OCI-LY7 (cell line): Measurements from ENCODE around the gene RGCC. TPM values are rescaled to one million over a fixed set of nuclear protein-coding genes. Genes with fewer than 3 reads are reported as not detected.
"Not testable (repeated sequence)": the region's sequence is repeated elsewhere in the genome, so short reads cannot be mapped to it uniquely, and the experiment has no call there.

Experiments used
- BruUV-seq: library from RNA; stranded (reverse); fragments of 400-500 nt; replicated peaks from 2 replicates; lab custom pipeline; 2021; lab: Mats Ljungman, UMichigan
- CTCF ChIA-PET: fragments of 300-600 bp; sonication (Branson Sonifier 250); formaldehyde crosslinking; loops from one replicate; lab custom pipeline; 2022; ENCODE audit warnings: antibody characterized with exemption; ENCODE audit not compliant: unreplicated experiment; lab: Charles Lee
- POLR2A ChIA-PET: fragments of 300-600 bp; sonication (Branson Sonifier 250); formaldehyde crosslinking; loops from one replicate; lab custom pipeline; 2022; ENCODE audit warnings: antibody characterized with exemption; lab: Charles Lee
- DNase-seq: peaks from one replicate; pipeline ENCODE4 v3.0.0-alpha.2; 2015; ENCODE audit warnings: low spot score
- H2AFZ ChIP-seq: fragments of 200-600 bp; sonication (generic), shearing (Covaris generic); 2 replicates; pipeline ENCODE4 v1.6.1; 2014; ENCODE audit warnings: mild to moderate bottlenecking, antibody characterized with exemption, low read length, moderate library complexity
- H3K27ac ChIP-seq: fragments of 200-600 bp; sonication (generic); 2 replicates; pipeline ENCODE4 v1.5.1; 2014; ENCODE audit warnings: mixed run types, low read depth, mild to moderate bottlenecking, moderate library complexity, low read length, inconsistent platforms; ENCODE audit not compliant: poor library complexity, severe bottlenecking
- H3K36me3 ChIP-seq: fragments of 200-600 bp; sonication (generic); 2 replicates; pipeline ENCODE4 v1.6.1; 2014; ENCODE audit warnings: mild to moderate bottlenecking, antibody characterized with exemption, low read length, moderate library complexity, mixed read lengths; ENCODE audit not compliant: insufficient read depth
- H3K4me1 ChIP-seq: fragments of 200-600 bp; sonication (generic); 2 replicates; pipeline ENCODE4 v1.5.1; 2014; ENCODE audit warnings: mild to moderate bottlenecking, low read length; ENCODE audit not compliant: insufficient read depth, poor library complexity, severe bottlenecking
- H3K4me2 ChIP-seq: fragments of 200-600 bp; sonication (generic); 2 replicates; pipeline ENCODE4 v1.6.1; 2014; ENCODE audit warnings: mild to moderate bottlenecking, low read length
- H3K4me3 ChIP-seq: fragments of 200-600 bp; sonication (generic); 2 replicates; pipeline ENCODE4 v1.5.1; 2014; ENCODE audit warnings: mild to moderate bottlenecking, low read depth, low read length; ENCODE audit not compliant: poor library complexity, severe bottlenecking
- H3K79me2 ChIP-seq: fragments of 200-600 bp; sonication (generic); 2 replicates; pipeline ENCODE4 v1.6.1; 2016; ENCODE audit warnings: low read depth, mild to moderate bottlenecking, low read length, moderate library complexity, mixed read lengths; ENCODE audit not compliant: insufficient read depth
- H3K9me2 ChIP-seq: fragments of 200-600 bp; sonication (generic); 2 replicates; pipeline ENCODE4 v1.6.1; 2016; ENCODE audit warnings: mild to moderate bottlenecking, low read length, mixed read lengths; ENCODE audit not compliant: insufficient read depth
- H3K9me3 ChIP-seq: fragments of 200-600 bp; sonication (generic); 2 replicates; pipeline ENCODE4 v1.6.1; 2014; ENCODE audit warnings: mild to moderate bottlenecking, mixed run types, low read length, mixed read lengths
- H4K20me1 ChIP-seq: fragments of 200-600 bp; sonication (generic); 2 replicates; pipeline ENCODE4 v1.6.1; 2014; ENCODE audit warnings: mild to moderate bottlenecking, antibody characterized with exemption, low read length, moderate library complexity, mixed read lengths; ENCODE audit not compliant: insufficient read depth
- CTCF ChIP-seq: fragments of 200-600 bp; sonication (generic); conservative IDR thresholded peaks from 2 replicates; pipeline ENCODE4 v1.5.1; 2014; ENCODE audit warnings: mild to moderate bottlenecking, antibody characterized with exemption, low read length, moderate library complexity, mixed read lengths
- EZH2phosphoT487 ChIP-seq: fragments of 200-600 bp; sonication (generic); IDR thresholded peaks from 2 replicates; pipeline ENCODE4 v1.6.1; 2018; ENCODE audit warnings: low read depth, borderline replicate concordance, mild to moderate bottlenecking, mixed run types, antibody characterized with exemption, low read length, moderate library complexity, mixed read lengths
- intact Hi-C: fragments of 100-400 bp; cut with micrococcal nuclease; formaldehyde crosslinking; loops from one replicate; pipeline ENCODE4 v1.10.0; 2022; ENCODE audit not compliant: unreplicated experiment
- total RNA-seq, 2 experiments: library from RNA; depleted of rRNA in 1 of 2; stranded (reverse); fragments of >200 nt in 1 of 2; shearing (Covaris generic) in 1 of 2; gene quantifications; 2 replicates each; pipeline ENCODE4 v1.2.3, GENCODE V29; 2014 to 2022

Gene RGCC
- total RNA-seq, 2 experiments from 2014 or later = 101 to 274 TPM

DNA sequence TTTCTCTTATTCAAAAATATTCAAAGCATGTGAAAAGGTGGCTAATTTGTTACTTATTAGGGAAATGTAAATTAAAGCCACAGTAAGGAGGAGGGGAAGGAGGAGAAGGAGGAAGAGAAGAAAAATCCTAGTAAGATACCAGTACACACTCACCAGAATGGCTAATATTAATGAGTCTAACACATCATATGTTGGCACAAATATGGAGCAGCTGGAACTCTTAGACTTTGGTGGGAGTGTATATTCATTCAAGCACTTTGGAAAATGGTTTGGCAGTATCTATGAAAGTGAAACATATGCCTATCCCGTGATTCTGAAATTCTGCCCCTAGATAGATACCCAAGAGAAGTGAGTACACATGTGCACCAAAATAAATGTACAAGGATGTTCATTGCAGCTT lies 38.1 kb upstream of the RGCC start:
- ChIA-PET CTCF (no interaction called here), POLR2A (interaction anchor here (0.8 to 1.3 kb wide), 4 partner anchors 13 to 249 kb away, joined by 3 to 6 read pairs (median 4); no protein-coding TSS in a partner anchor)
- H3K4me1 ChIP-seq = no peaks in the 10 kb centered on the region
- TF ChIP-seq CTCF (no peak), EZH2phosphoT487 (no peak)
- BruUV-seq = no TSS peak
- H3K79me2 ChIP-seq = no peaks in the 10 kb centered on the region
- no peak for DNase-seq
- H3K4me2 ChIP-seq = no peak overlapping the region
- intact Hi-C loops = no loop called here
- H3K9me2 ChIP-seq = no peaks in the 10 kb centered on the region
- H2AFZ ChIP-seq = no peak overlapping the region
- no peaks in the 10 kb centered on the region for H4K20me1 ChIP-seq
- no peaks in the 10 kb centered on the region for H3K36me3 ChIP-seq
- H3K27ac ChIP-seq = no peak overlapping the region
- no peaks in the 10 kb centered on the region for H3K9me3 ChIP-seq
- no peak overlapping the region for H3K4me3 ChIP-seq

GRCh38 chr13:41420146-41420545 lies 37.2 kb upstream of the RGCC start:
- CTCF ChIA-PET = no interaction called here
- H3K4me2 ChIP-seq = no peak overlapping the region
- POLR2A ChIA-PET = interaction anchor here (0.6 to 1.3 kb wide), 9 partner anchors 14 to 248 kb away, joined by 3 to 7 read pairs (median 4); no protein-coding TSS in a partner anchor
- no peak overlapping the region for H3K4me3 ChIP-seq
- no peak for DNase-seq
- no peak for TF ChIP-seq CTCF
- TF ChIP-seq EZH2phosphoT487 = no peak
- H3K79me2 ChIP-seq = no peaks in the 10 kb centered on the region
- H3K36me3 ChIP-seq = no peaks in the 10 kb centered on the region
- no TSS peak for BruUV-seq
- H4K20me1 ChIP-seq = no peaks in the 10 kb centered on the region
- no peak overlapping the region for H2AFZ ChIP-seq
- no peaks in the 10 kb centered on the region for H3K4me1 ChIP-seq
- H3K9me2 ChIP-seq = no peaks in the 10 kb centered on the region
- no peak overlapping the region for H3K27ac ChIP-seq
- H3K9me3 ChIP-seq = no peaks in the 10 kb centered on the region
- intact Hi-C loops = no loop called here

DNA sequence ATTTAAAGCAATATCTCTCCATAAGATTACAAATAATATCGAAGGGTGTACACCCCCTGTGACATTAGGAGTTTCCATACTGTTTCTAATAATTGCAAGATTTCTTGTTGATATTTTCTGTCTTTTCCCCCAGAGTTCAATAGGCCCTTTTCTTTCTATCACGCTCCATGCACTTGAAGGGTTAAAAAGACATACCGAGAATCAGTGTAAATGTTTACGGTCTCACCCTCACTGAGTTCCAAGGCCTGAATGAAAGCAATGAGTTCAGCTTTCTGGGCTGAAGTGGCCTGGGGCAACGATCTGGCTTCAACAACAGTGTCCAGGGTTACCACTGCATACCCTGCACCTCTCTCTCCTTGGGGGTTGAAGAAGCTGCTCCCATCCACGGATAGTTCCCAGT lies 36.0 kb upstream of the RGCC start:
- DNase-seq, H3K9me3 ChIP-seq, intact Hi-C loops, H3K79me2 ChIP-seq, H2AFZ ChIP-seq, CTCF ChIA-PET, H3K27ac ChIP-seq, H4K20me1 ChIP-seq, BruUV-seq, H3K9me2 ChIP-seq, H3K4me2 ChIP-seq, H3K4me1 ChIP-seq, H3K4me3 ChIP-seq, H3K36me3 ChIP-seq: not testable (repeated sequence)
- POLR2A ChIA-PET = interaction anchor here (1.0 kb wide), 1 partner anchor 157 kb away, joined by 3 read pairs; no protein-coding TSS in a partner anchor

- H2AFZ ChIP-seq, H3K4me1 ChIP-seq, H4K20me1 ChIP-seq, intact Hi-C loops, H3K4me3 ChIP-seq, H3K4me2 ChIP-seq, H3K79me2 ChIP-seq, H3K9me2 ChIP-seq, BruUV-seq, CTCF ChIA-PET, POLR2A ChIA-PET, H3K9me3 ChIP-seq, H3K36me3 ChIP-seq, H3K27ac ChIP-seq, DNase-seq: not testable (repeated sequence)
Observed at GRCh38 chr13:41421983-41422382, 35.4 kb upstream of the RGCC start.

DNA sequence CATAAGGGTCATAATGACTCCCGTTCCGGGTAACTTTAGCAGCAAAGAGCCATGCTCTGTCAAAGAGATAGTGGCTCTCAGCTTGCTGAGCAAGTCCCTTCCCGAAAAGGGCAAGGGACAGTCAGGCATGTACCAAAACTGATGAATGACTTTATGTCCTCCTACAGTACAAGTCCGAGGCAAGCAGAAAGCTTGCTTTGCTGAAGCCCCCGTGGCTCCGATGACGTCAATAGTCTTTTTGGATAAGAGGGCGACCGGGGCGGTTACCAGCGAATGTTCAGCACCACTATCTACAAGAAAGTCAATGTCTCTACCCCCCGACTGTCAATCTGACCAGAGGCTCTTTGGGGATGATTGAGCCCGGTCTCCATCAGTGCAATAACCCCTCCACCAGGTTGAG lies 34.1 kb upstream of the RGCC start:
- H2AFZ ChIP-seq, DNase-seq, H3K79me2 ChIP-seq, CTCF ChIA-PET, H3K4me3 ChIP-seq, H3K4me1 ChIP-seq, POLR2A ChIA-PET, BruUV-seq, H3K9me3 ChIP-seq, H4K20me1 ChIP-seq, H3K27ac ChIP-seq, H3K4me2 ChIP-seq, H3K36me3 ChIP-seq, intact Hi-C loops, H3K9me2 ChIP-seq: not testable (repeated sequence)
